H9 (cell line): ENCODE results near the gene PRR7. TPM values are rescaled to one million over a fixed set of nuclear protein-coding genes. Genes with fewer than 3 reads are reported as not detected.

Experiments
- DNase-seq: peaks from one replicate; pipeline ENCODE4 v3.0.0-alpha.2; 2017
- H2AFZ ChIP-seq: one replicate; pipeline ENCODE4 v1.6.1; 2013; ENCODE audit warnings: mild to moderate bottlenecking, low read length, control low read depth, moderate library complexity
- H2AK5ac ChIP-seq: 2 replicates; pipeline ENCODE4 v1.6.1; 2013; ENCODE audit warnings: low read length, control low read depth, mixed read lengths; ENCODE audit not compliant: insufficient read length
- H2BK120ac ChIP-seq: one replicate; pipeline ENCODE4 v1.6.1; 2013; ENCODE audit warnings: low read depth, mild to moderate bottlenecking, low read length, control low read depth, inconsistent platforms; ENCODE audit not compliant: poor library complexity, severe bottlenecking
- H2BK12ac ChIP-seq: 2 replicates; pipeline ENCODE4 v1.6.1; 2013; ENCODE audit warnings: low read length, control low read depth, mixed read lengths, low read depth; ENCODE audit not compliant: insufficient read length
- H2BK15ac ChIP-seq: 2 replicates; pipeline ENCODE4 v1.6.1; 2013; ENCODE audit warnings: low read depth, low read length, control low read depth
- H2BK20ac ChIP-seq: one replicate; pipeline ENCODE4 v1.6.1; 2013; ENCODE audit warnings: low read depth, mild to moderate bottlenecking, low read length, control low read depth, inconsistent platforms; ENCODE audit not compliant: poor library complexity, severe bottlenecking
- H2BK5ac ChIP-seq: 2 replicates; pipeline ENCODE4 v1.6.1; 2013; ENCODE audit warnings: low read length, control low read depth, mixed read lengths; ENCODE audit not compliant: insufficient read length
- H3K14ac ChIP-seq: 2 replicates; pipeline ENCODE4 v1.6.1; 2013; ENCODE audit warnings: low read length, control low read depth; ENCODE audit not compliant: insufficient read depth
- H3K18ac ChIP-seq: 2 replicates; pipeline ENCODE4 v1.6.1; 2013; ENCODE audit warnings: low read depth, mild to moderate bottlenecking, mixed read lengths, low read length, control low read depth; ENCODE audit not compliant: insufficient read length
- H3K23ac ChIP-seq: 2 replicates; pipeline ENCODE4 v1.6.1; 2013; ENCODE audit warnings: low read length, control low read depth, mixed read lengths, low read depth; ENCODE audit not compliant: insufficient read length
- H3K23me2 ChIP-seq: 2 replicates; pipeline ENCODE4 v1.6.1; 2013; ENCODE audit warnings: low read depth, mild to moderate bottlenecking, mixed read lengths, low read length, control low read depth; ENCODE audit not compliant: insufficient read length, poor library complexity, severe bottlenecking
- H3K27ac ChIP-seq: 2 replicates; pipeline ENCODE4 v1.5.1; 2013; ENCODE audit warnings: low read length, control low read depth, mixed read lengths, low read depth; ENCODE audit not compliant: insufficient read length
- H3K27me3 ChIP-seq: 2 replicates; pipeline ENCODE4 v1.6.1; 2013; ENCODE audit warnings: low read length, control low read depth, inconsistent platforms; ENCODE audit not compliant: insufficient read depth
- H3K4ac ChIP-seq: 2 replicates; pipeline ENCODE4 v1.6.1; 2013; ENCODE audit warnings: low read depth, mild to moderate bottlenecking, control low read depth, inconsistent platforms, low read length, moderate library complexity
- H3K4me1 ChIP-seq: 2 replicates; pipeline ENCODE4 v1.6.1; 2013; ENCODE audit warnings: low read length, control low read depth, inconsistent platforms; ENCODE audit not compliant: insufficient read depth
- H3K4me2 ChIP-seq: 2 replicates; pipeline ENCODE4 v1.6.1; 2013; ENCODE audit warnings: low read length, control low read depth, mixed read lengths; ENCODE audit not compliant: insufficient read length, insufficient read depth
- H3K56ac ChIP-seq: 2 replicates; pipeline ENCODE4 v1.6.1; 2013; ENCODE audit warnings: low read depth, mild to moderate bottlenecking, mixed read lengths, low read length, control low read depth; ENCODE audit not compliant: insufficient read length
- H3K79me1 ChIP-seq: 2 replicates; pipeline ENCODE4 v1.6.1; 2013; ENCODE audit warnings: low read depth, mild to moderate bottlenecking, moderate library complexity, low read length, control low read depth, inconsistent platforms; ENCODE audit not compliant: insufficient read depth, poor library complexity, severe bottlenecking
- H3K79me2 ChIP-seq: 2 replicates; pipeline ENCODE4 v1.6.1; 2013; ENCODE audit warnings: low read length, control low read depth, inconsistent platforms; ENCODE audit not compliant: insufficient read depth
- H3K9ac ChIP-seq: 2 replicates; pipeline ENCODE4 v1.6.1; 2013; ENCODE audit warnings: low read length, control low read depth, mixed read lengths; ENCODE audit not compliant: insufficient read length; ENCODE audit errors: extremely low read depth
- H3K9me3 ChIP-seq: one replicate; pipeline ENCODE4 v1.6.1; 2013; ENCODE audit warnings: low read depth, low read length, inconsistent platforms; ENCODE audit not compliant: control insufficient read depth
- H3T11ph ChIP-seq: one replicate; pipeline ENCODE4 v1.6.1; 2013; ENCODE audit warnings: mild to moderate bottlenecking, low read length, control low read depth, inconsistent platforms
- H4K20me1 ChIP-seq: one replicate; pipeline ENCODE4 v1.6.1; 2013; ENCODE audit not compliant: control insufficient read depth, insufficient read length, insufficient read depth
- H4K5ac ChIP-seq: 2 replicates; pipeline ENCODE4 v1.6.1; 2013; ENCODE audit warnings: low read depth, mild to moderate bottlenecking, mixed read lengths, low read length, control low read depth; ENCODE audit not compliant: insufficient read length
- H4K8ac ChIP-seq: replicated peaks from 2 replicates; pipeline ENCODE4 v1.6.1; 2013; ENCODE audit warnings: low read length, control low read depth, mixed read lengths, low read depth; ENCODE audit not compliant: insufficient read length
- H4K91ac ChIP-seq: 2 replicates; pipeline ENCODE4 v1.6.1; 2013; ENCODE audit warnings: low read depth, mild to moderate bottlenecking, moderate library complexity, mixed read lengths, low read length, control low read depth; ENCODE audit not compliant: insufficient read length
- H3K27ac Mint-ChIP-seq, 3 experiments: 2 replicates in 2 of 3; 3 replicates in 1 of 3; pipeline ENCODE4 v1.8.0; 2020 to 2021; ENCODE audit warnings: mixed read lengths in 3 of 3, mild to moderate bottlenecking in 1 of 3, moderate library complexity in 1 of 3
- H3K27me3 Mint-ChIP-seq: 2 replicates; pipeline ENCODE4 v1.8.0; 2021; ENCODE audit warnings: low read depth, mild to moderate bottlenecking, moderate library complexity, mixed read lengths
- H3K36me3 Mint-ChIP-seq, 3 experiments: 2 replicates in 2 of 3; 3 replicates in 1 of 3; pipeline ENCODE4 v1.8.0; 2020 to 2021; ENCODE audit warnings: low read depth in 3 of 3, mixed read lengths in 3 of 3; ENCODE audit not compliant: insufficient read depth in 1 of 3
- H3K4me1 Mint-ChIP-seq, 2 experiments: 2 replicates each; pipeline ENCODE4 v1.8.0; 2020; ENCODE audit warnings: mixed read lengths in 2 of 2
- H3K4me3 Mint-ChIP-seq, 2 experiments: 2 replicates in 1 of 2; 3 replicates in 1 of 2; pipeline ENCODE4 v1.8.0; 2020 to 2021; ENCODE audit warnings: mild to moderate bottlenecking in 2 of 2, mixed read lengths in 2 of 2, moderate library complexity in 1 of 2
- H3K9me3 Mint-ChIP-seq, 2 experiments: 2 replicates in 1 of 2; 3 replicates in 1 of 2; pipeline ENCODE4 v1.8.0; 2020; ENCODE audit warnings: mild to moderate bottlenecking in 2 of 2, mixed read lengths in 2 of 2, moderate library complexity in 1 of 2
- WGBS: extraction: QIAGEN DNeasy Blood & Tissue Kit; methylation state at CpG from one replicate; pipeline ENCODE4 v1.1.7; 2013; ENCODE audit warnings: missing lambda C conversion rate, low lambda C conversion rate, mixed read lengths; ENCODE audit not compliant: insufficient read length; ENCODE audit errors: extremely low coverage; 5-methylcytosine and 5-hydroxymethylcytosine counted together
- total RNA-seq: library from RNA; stranded (reverse); gene quantifications from 2 replicates; pipeline ENCODE4 v1.2.1, GENCODE V29; 2021
- TF ChIP-seq, protein P1 (sequence below): fragments of 200-600 bp; sonication (generic); conservative IDR thresholded peaks from 3 replicates; pipeline ENCODE4 v1.8.0; 2021; ENCODE audit warnings: antibody characterized with exemption, mild to moderate bottlenecking

The PRR7 gene
- total RNA-seq, 1 experiment from 2014 or later, result 9.6 TPM

DNA sequence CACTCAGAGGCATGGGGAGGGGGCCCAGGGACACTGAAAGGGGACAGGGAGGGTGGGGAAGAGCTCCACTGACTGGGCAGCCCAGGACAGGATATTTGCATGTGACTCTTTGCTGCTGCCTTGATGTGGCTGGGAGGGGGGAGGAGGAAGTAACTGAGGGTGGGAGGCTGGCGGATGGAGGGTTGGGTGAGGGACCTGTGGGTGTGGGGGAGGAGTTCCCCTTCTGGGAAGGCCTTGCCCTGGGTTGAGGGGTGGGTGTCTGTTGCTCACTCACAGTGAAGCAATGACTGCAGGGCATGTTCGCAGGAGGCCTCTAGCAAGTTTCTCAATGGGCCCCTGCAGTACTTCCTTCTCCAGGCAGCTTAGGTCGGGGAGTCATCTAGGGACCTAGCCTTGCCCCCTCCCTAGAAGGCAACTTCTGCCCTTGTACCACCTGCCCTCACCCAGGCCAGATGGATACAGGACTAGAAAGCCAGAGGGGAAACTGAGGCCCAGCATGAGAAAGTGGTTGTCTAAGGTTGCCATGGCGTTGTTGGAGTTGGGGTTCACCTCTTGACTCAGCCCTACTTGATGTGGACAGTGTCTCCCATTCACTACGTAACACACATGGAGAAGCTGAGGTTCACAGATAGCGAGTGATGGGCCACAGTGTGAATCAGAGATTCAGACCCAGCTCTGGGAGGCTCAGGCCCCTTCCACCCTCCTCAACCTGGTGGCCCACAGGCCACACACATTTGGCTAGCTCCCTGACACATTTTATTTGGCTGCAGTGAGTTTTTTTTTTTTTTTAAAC lies 17.2 kb upstream of the PRR7 start:
- H3K4me2 ChIP-seq, result no peak overlapping the region
- peak overlapping the region in 1 of 2 experiments; percentile 29; a peak in 2 of 5 replicates for H3K4me3 Mint-ChIP-seq
- no peak overlapping the region for H3K4ac ChIP-seq
- TF ChIP-seq, protein P1, sequence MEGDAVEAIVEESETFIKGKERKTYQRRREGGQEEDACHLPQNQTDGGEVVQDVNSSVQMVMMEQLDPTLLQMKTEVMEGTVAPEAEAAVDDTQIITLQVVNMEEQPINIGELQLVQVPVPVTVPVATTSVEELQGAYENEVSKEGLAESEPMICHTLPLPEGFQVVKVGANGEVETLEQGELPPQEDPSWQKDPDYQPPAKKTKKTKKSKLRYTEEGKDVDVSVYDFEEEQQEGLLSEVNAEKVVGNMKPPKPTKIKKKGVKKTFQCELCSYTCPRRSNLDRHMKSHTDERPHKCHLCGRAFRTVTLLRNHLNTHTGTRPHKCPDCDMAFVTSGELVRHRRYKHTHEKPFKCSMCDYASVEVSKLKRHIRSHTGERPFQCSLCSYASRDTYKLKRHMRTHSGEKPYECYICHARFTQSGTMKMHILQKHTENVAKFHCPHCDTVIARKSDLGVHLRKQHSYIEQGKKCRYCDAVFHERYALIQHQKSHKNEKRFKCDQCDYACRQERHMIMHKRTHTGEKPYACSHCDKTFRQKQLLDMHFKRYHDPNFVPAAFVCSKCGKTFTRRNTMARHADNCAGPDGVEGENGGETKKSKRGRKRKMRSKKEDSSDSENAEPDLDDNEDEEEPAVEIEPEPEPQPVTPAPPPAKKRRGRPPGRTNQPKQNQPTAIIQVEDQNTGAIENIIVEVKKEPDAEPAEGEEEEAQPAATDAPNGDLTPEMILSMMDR, result no peak
- peaks cover 2% of the 10 kb centered on the region for H4K20me1 ChIP-seq
- H3K4me1 ChIP-seq, result no peaks in the 10 kb centered on the region; the same call in 1 of the 2 replicates
- H3K18ac ChIP-seq, result no peak overlapping the region
- H3K9me3 Mint-ChIP-seq, result no peaks in the 10 kb centered on the region
- H3K79me2 ChIP-seq, result no peaks in the 10 kb centered on the region; the same call in 1 of the 2 replicates
- no peaks in the 10 kb centered on the region for H3K9me3 ChIP-seq
- no peak overlapping the region for H2BK20ac ChIP-seq
- H3K23ac ChIP-seq, result no peak overlapping the region
- H3K14ac ChIP-seq, result no peak overlapping the region
- no peak overlapping the region for H3K56ac ChIP-seq
- no peak overlapping the region for H2AFZ ChIP-seq
- no peak overlapping the region for H4K91ac ChIP-seq
- no peaks in the 10 kb centered on the region for H3K27me3 ChIP-seq
- peaks cover 4 to 34% (median 28%) of the 10 kb centered on the region in 3 experiments; a peak in 6 of 7 replicates for H3K36me3 Mint-ChIP-seq
- no peak overlapping the region for H2BK12ac ChIP-seq
- DNase-seq, result no peak
- no peak overlapping the region for H2BK120ac ChIP-seq
- no CpG with 5 or more reads among the region's 6 CpGs for WGBS
- no peaks in the 10 kb centered on the region for H3K79me1 ChIP-seq
- H4K5ac ChIP-seq, result no peak overlapping the region
- peaks cover 1% of the 10 kb centered on the region; the same call in 1 of the 2 replicates for H3K27me3 Mint-ChIP-seq
- H3K9ac ChIP-seq, result no peak overlapping the region
- no peak overlapping the region for H2BK5ac ChIP-seq
- peaks cover 4% of the 10 kb centered on the region for H3K23me2 ChIP-seq
- H3K27ac Mint-ChIP-seq, result peak overlapping the region in 2 of 3 experiments; percentile 60 to 64; a peak in 2 of 7 replicates
- H3T11ph ChIP-seq, result no peak overlapping the region
- H3K4me1 Mint-ChIP-seq, result peaks cover 18 to 29% of the 10 kb centered on the region in 2 experiments
- no peak overlapping the region for H2AK5ac ChIP-seq
- H2BK15ac ChIP-seq, result no peak overlapping the region
- no peak overlapping the region for H4K8ac ChIP-seq
- H3K27ac ChIP-seq, result no peak overlapping the region
